HUES64 (cell line): ENCODE data around the gene MRPL52.

Experiments used
- H3K27ac ChIP-seq: 2 replicates; pipeline ENCODE4 v1.7.0; 2013; ENCODE audit warnings: low read depth, low read length, inconsistent platforms
- H3K27me3 ChIP-seq: 2 replicates; pipeline ENCODE4 v1.6.1; 2013; ENCODE audit warnings: mild to moderate bottlenecking, low read length; ENCODE audit not compliant: insufficient read depth
- H3K36me3 ChIP-seq: 2 replicates; pipeline ENCODE4 v1.6.1; 2013; ENCODE audit warnings: mild to moderate bottlenecking, low read length; ENCODE audit not compliant: insufficient read depth
- H3K4me1 ChIP-seq: 2 replicates; pipeline ENCODE4 v1.6.1; 2013; ENCODE audit warnings: mild to moderate bottlenecking, low read length, moderate library complexity; ENCODE audit not compliant: insufficient read depth
- H3K4me3 ChIP-seq: 2 replicates; pipeline ENCODE4 v1.5.1; 2013; ENCODE audit warnings: mild to moderate bottlenecking, low read length, moderate library complexity
- H3K9ac ChIP-seq: 2 replicates; pipeline ENCODE4 v1.6.1; 2013; ENCODE audit warnings: mild to moderate bottlenecking, low read depth, low read length
- H3K9me3 ChIP-seq: 2 replicates; pipeline ENCODE4 v1.6.1; 2013; ENCODE audit warnings: low read depth, low read length; ENCODE audit not compliant: insufficient read depth
- WGBS: fragments of 150-250, 120-280 bp; methylation state at CpG from one replicate; pipeline ENCODE4 v1.1.7; 2013; ENCODE audit warnings: missing lambda C conversion rate; 5-methylcytosine and 5-hydroxymethylcytosine counted together

Gene MRPL52

GRCh38 chr14:22878271-22879246 is 48.9 kb downstream of the MRPL52 start:
- Histone ChIP-seq H3K27ac (no peak overlapping the region), H3K36me3 (0 out of 2 replicates have a peak, but pooled peaks cover 2% of the 10 kb centered on the region), H3K27me3 (peaks cover 4% of the 10 kb centered on the region; the same call in 1 of the 2 replicates), H3K9me3 (no peaks in the 10 kb centered on the region), H3K4me3 (no peak overlapping the region), H3K9ac (no peak overlapping the region), H3K4me1 (peaks cover 14% of the 10 kb centered on the region)
- WGBS, result 86% methylated on average over 8 of the region's 8 CpGs

DNA sequence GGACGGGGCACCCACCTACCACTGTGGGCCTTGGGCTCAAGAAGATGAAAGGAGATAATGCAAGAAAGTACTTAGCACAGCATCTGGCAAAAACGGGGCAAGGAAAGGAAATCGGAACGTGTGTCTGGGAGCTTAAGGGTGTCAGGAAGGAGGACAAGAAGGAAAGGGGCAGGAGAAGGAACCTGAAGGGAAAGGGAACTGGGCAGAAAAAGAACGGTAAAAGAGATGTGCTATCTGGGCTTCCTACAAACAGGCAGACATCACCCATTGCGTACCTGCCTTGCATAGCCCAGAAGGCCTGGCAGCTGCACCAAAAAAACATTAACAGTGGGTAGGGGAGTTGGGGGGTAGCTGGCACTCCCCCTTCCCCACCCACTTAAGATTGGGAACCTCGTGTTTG is 52.4 kb downstream of the MRPL52 start:
- Histone ChIP-seq H3K9ac (peak overlapping the region; percentile 24; the same call in 1 of the 2 replicates), H3K27ac (no peak overlapping the region), H3K36me3 (no peaks in the 10 kb centered on the region), H3K4me1 (peaks cover 20% of the 10 kb centered on the region), H3K4me3 (no peak overlapping the region), H3K27me3 (peaks cover 26% of the 10 kb centered on the region), H3K9me3 (no peaks in the 10 kb centered on the region)
- WGBS, result 67% methylated on average over 7 of the region's 7 CpGs

DNA sequence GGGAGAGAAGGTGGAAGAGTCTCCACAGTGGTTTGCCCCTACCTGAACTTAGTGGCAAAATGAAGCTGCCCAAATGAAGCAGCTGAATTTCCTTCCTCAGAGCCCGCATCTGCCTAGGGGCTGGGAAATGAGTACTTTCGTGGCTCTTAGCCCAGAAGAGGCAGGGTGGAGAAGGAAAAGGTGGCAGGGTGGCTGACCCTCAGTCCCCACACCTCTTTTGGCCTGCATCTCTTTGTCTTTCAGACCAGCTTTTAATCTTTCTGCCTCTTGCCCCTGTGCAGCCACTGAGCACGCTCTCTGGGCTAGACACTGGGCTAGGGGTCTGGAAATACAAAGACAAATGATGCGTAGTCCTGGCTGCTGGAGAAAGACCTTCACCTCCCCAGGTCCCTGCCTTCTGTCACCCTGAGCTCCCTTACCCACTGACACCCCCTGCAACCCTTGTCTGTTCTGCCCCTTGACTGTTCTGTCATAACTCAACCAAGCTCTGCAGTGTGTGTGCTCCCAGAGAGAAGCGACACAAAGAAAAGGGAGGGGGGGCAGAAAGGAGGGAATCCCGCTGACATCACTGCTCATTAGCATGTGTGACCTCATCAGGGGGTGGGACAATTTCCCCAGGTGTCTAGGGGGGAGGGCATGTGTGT is 53.0 kb downstream of the MRPL52 start:
- Histone ChIP-seq H3K9me3 (no peaks in the 10 kb centered on the region), H3K4me1 (peaks cover 22% of the 10 kb centered on the region), H3K9ac (peak overlapping the region; percentile 24), H3K36me3 (no peaks in the 10 kb centered on the region), H3K27ac (no peak overlapping the region), H3K27me3 (peaks cover 26% of the 10 kb centered on the region), H3K4me3 (peak overlapping the region; percentile 37)
- WGBS, result 37% methylated on average over 6 of the region's 6 CpGs

- Histone ChIP-seq H3K4me1 (peaks cover 25% of the 10 kb centered on the region), H3K9me3 (no peaks in the 10 kb centered on the region), H3K4me3 (peak within 1 kb of the TSS; percentile 37), H3K27me3 (peaks cover 26% of the 10 kb centered on the region), H3K27ac (peak within 1 kb of the TSS; percentile 58; the same call in 1 of the 2 replicates), H3K36me3 (no peaks in the 10 kb centered on the region), H3K9ac (peak within 1 kb of the TSS; percentile 24)
- WGBS, result 21% methylated on average over 14 of the region's 15 CpGs
Measured at GRCh38 chr14:22883173-22883976, 53.7 kb downstream of the MRPL52 start, which contains the start of gene REM2. REM2 (plus strand) TSS chr14:22883222; CDS start chr14:22883288, 66 bp downstream.

- H3K9ac ChIP-seq, result no peak overlapping the region
- 89% methylated on average over 6 of the region's 7 CpGs for WGBS
- H3K4me3 ChIP-seq, result no peak overlapping the region; the same call in 1 of the 2 replicates
- H3K4me1 ChIP-seq, result peaks cover 25% of the 10 kb centered on the region
- H3K27me3 ChIP-seq, result peaks cover 26% of the 10 kb centered on the region
- H3K27ac ChIP-seq, result no peak overlapping the region
- H3K9me3 ChIP-seq, result no peaks in the 10 kb centered on the region
- no peaks in the 10 kb centered on the region for H3K36me3 ChIP-seq
Measured at GRCh38 chr14:22884076-22884737, 54.5 kb downstream of the MRPL52 start.
